ENCODE results near the gene CAP1. TPM values are rescaled to one million over a fixed set of nuclear protein-coding genes. Genes with fewer than 3 reads are reported as not detected.

The CAP1 gene
- total and polyA plus RNA-seq, 9 of the 15 experiments (the other 6 are each of a cell fraction or from before 2014, with no cell fraction given) = 230 to 658 (median 281) TPM

GRCh38 chr1:40039757-40040510 is 595 bp upstream of the CAP1 start (continued):
- TF ChIP-seq NR2C2 (CRISPR knock-in tag; IDR thresholded peaks at IDR 0.05) (no peak), NR2C2 (tag; IDR thresholded peaks at IDR 0.05) (peak; percentile 21; the same call in 1 of the 2 replicates), NR0B1 (IDR thresholded peaks at IDR 0.05; ENCODE audit: partially characterized antibody) (no peak), PYGO2 (tag; IDR thresholded peaks at IDR 0.05) (no peak), ELF2 (CRISPR knock-in tag; IDR thresholded peaks at IDR 0.05) (peak; percentile 75), PREB (CRISPR knock-in tag; IDR thresholded peaks at IDR 0.05) (no peak; the same call in 1 of the 2 replicates), RAD21 (CRISPR knock-in tag; conservative IDR thresholded peaks at IDR 0.05 in 1 of 2, IDR thresholded peaks at IDR 0.05 in 1 of 2) (no peak), VEZF1 (CRISPR knock-in tag; IDR thresholded peaks at IDR 0.05) (peak; percentile 77), KDM4B (IDR thresholded peaks at IDR 0.05; ENCODE audit: borderline replicate concordance in 2 of 2, low read depth in 1 of 2) (peak in 1 of 2 experiments; percentile 92; a peak in 1 of 4 replicates), ZFPM2 (CRISPR knock-in tag; IDR thresholded peaks at IDR 0.05) (no peak), TCFL5 (CRISPR knock-in tag; conservative IDR thresholded peaks at IDR 0.05) (no peak), TFAP4 (CRISPR knock-in tag; IDR thresholded peaks at IDR 0.05; ENCODE audit: borderline replicate concordance) (peak; percentile 83), ILK (tag; IDR thresholded peaks at IDR 0.05; ENCODE audit: borderline replicate concordance, low read depth) (no peak), ESRRB (CRISPR knock-in tag; IDR thresholded peaks at IDR 0.05; ENCODE audit: borderline replicate concordance) (peak; percentile 55; the same call in 1 of the 2 replicates), PRMT5 (CRISPR knock-in tag; IDR thresholded peaks at IDR 0.05) (no peak), HNRNPLL (IDR thresholded peaks at IDR 0.05; ENCODE audit: low read depth, low read length, poor library complexity, severe bottlenecking) (peak; percentile 60), SNIP1 (IDR thresholded peaks at IDR 0.05; ENCODE audit: low read depth) (no peak), ZNF3 (CRISPR knock-in tag; IDR thresholded peaks at IDR 0.05) (no peak), NELFE (IDR thresholded peaks at IDR 0.05; ENCODE audit: insufficient read depth, insufficient read length) (no peak), FOXO4 (CRISPR knock-in tag; IDR thresholded peaks at IDR 0.05) (no peak), TCF3 (CRISPR knock-in tag; IDR thresholded peaks at IDR 0.05) (no peak)
